Activated effector memory CD4-positive, alpha-beta T cell treated with anti-CD3 and anti-CD28 coated beads, Interleukin-2, amount 50 U/mL, for 16 hours (primary cell): Measurements from ENCODE around the gene PRKCH.

Source experiments
- DNase-seq: peaks from one replicate; pipeline ENCODE4 v3.0.0-alpha.2; 2020

The PRKCH gene

GRCh38 chr14:61575551-61576150 is 254.3 kb downstream of the PRKCH start:
- DNase-seq, result no peak

GRCh38 chr14:61577506-61577931 is 256.1 kb downstream of the PRKCH start:
- DNase-seq, result no peak

- DNase-seq, result no peak
Measured at GRCh38 chr14:61578745-61579144, 257.4 kb downstream of the PRKCH start.

GRCh38 chr14:61581340-61581739 is 260.0 kb downstream of the PRKCH start:
- no peak for DNase-seq

- DNase-seq, result no peak
Measured at GRCh38 chr14:61581955-61582615, 260.7 kb downstream of the PRKCH start.

GRCh38 chr14:61582815-61583214 is 261.4 kb downstream of the PRKCH start:
- DNase-seq, result no peak

GRCh38 chr14:61584331-61584741 is 263.0 kb downstream of the PRKCH start:
- no peak for DNase-seq

- no peak for DNase-seq
Measured at GRCh38 chr14:61585598-61586543, 264.5 kb downstream of the PRKCH start.

GRCh38 chr14:61586544-61587055 is 265.2 kb downstream of the PRKCH start:
- no peak for DNase-seq

GRCh38 chr14:61587081-61587713 is 265.8 kb downstream of the PRKCH start:
- DNase-seq, result no peak

GRCh38 chr14:61588419-61588901 is 267.1 kb downstream of the PRKCH start:
- DNase-seq, result no peak

GRCh38 chr14:61589691-61590581 is 268.6 kb downstream of the PRKCH start:
- DNase-seq, result no peak

GRCh38 chr14:61591862-61592261 is 270.5 kb downstream of the PRKCH start:
- DNase-seq, result no peak

GRCh38 chr14:61593330-61593729 is 272.0 kb downstream of the PRKCH start:
- DNase-seq, result no peak

GRCh38 chr14:61596990-61597389 is 275.6 kb downstream of the PRKCH start:
- DNase-seq, result no peak

- no peak for DNase-seq
Measured at GRCh38 chr14:61598980-61599379, 277.6 kb downstream of the PRKCH start.

GRCh38 chr14:61599942-61600341 is 278.6 kb downstream of the PRKCH start:
- DNase-seq, result no peak
